ENCODE measurements around the gene ALX1. TPM values are rescaled to one million over a fixed set of nuclear protein-coding genes. Genes with fewer than 3 reads are reported as not detected.
A peak's percentile ranks its signal among the peaks of the same experiment; 100 is the strongest.

The ALX1 gene
- total and polyA plus RNA-seq, 4 experiments from 2014 or later: not detected

GRCh38 chr12:85279449-85280164, 413 bp upstream of the ALX1 start:
- peaks cover 0 to 13% (median 8%) of the 10 kb centered on the region in 8 donors for H3K9me3 Mint-ChIP-seq
- POLR2A ChIA-PET (ENCODE audit: partially characterized antibody): no interaction called here
- H3K4me3 Mint-ChIP-seq: no peak overlapping the region
- peaks cover 26 to 39% of the 10 kb centered on the region in 2 donors for H3K27me3 Mint-ChIP-seq
- H3K4me1 ChIP-seq (ENCODE audit: insufficient read depth, low read length): no peaks in the 10 kb centered on the region
- CTCF ChIA-PET (ENCODE audit: partially characterized antibody): no interaction called here
- no peak overlapping the region for H3K4me3 ChIP-seq (ENCODE audit: low read length in 2 of 2)
- H3K4me1 Mint-ChIP-seq: peaks cover 0 to 11% (median 5%) of the 10 kb centered on the region in 4 donors
- no peaks in the 10 kb centered on the region for H3K9me3 ChIP-seq (ENCODE audit: control insufficient read depth in 1 of 2, low read length in 2 of 2)
- H3K27me3 ChIP-seq (ENCODE audit: insufficient read depth, low read length): no peaks in the 10 kb centered on the region
- intact Hi-C loops (cut with micrococcal nuclease): no loop called here
- no peaks in the 10 kb centered on the region for H3K36me3 ChIP-seq (ENCODE audit: insufficient read depth, low read length)
- no peak for DNase-seq
- H3K27ac Mint-ChIP-seq: no peak overlapping the region
- H3K27ac ChIP-seq (ENCODE audit: low read depth, low read length): no peak overlapping the region
- H3K36me3 Mint-ChIP-seq: no peaks in the 10 kb centered on the region

DNA sequence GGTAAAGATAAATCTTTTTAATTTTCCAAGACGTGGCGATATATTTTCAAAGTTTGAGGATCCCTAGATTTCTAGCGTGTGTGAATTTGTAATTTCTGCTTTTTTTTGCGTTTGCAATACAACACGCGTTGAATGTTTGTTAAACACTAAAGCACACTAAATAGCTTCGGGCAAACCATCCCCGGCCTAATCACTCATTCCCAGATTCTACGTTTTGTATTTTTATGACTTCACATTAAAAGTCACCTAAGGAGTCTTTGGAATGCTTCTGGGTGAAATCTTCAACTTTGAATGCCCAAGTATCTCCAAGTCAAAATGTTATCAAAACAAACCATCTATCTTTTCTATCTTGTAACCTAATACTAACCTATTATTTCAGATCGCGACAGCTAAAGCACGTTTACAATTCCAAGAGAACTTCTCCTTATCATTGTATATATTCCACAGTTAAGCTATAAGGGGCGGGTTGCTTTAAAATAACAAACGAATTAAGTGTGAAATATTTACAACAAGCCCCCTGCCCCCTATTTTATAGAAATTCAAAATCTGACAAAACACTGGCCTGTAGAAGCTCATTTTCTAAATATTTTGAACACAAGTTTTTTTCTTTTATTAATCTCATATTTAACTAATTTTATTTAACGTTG, 1.1 kb downstream of the ALX1 start:
- peaks cover 25 to 33% of the 10 kb centered on the region in 2 donors for H3K27me3 Mint-ChIP-seq
- Histone ChIP-seq H3K4me3 (ENCODE audit: low read length in 2 of 2) (no peak overlapping the region), H3K27me3 (ENCODE audit: insufficient read depth, low read length) (no peaks in the 10 kb centered on the region), H3K4me1 (ENCODE audit: insufficient read depth, low read length) (no peaks in the 10 kb centered on the region), H3K27ac (ENCODE audit: low read depth, low read length) (no peak overlapping the region), H3K36me3 (ENCODE audit: insufficient read depth, low read length) (no peaks in the 10 kb centered on the region), H3K9me3 (ENCODE audit: control insufficient read depth in 1 of 2, low read length in 2 of 2) (no peaks in the 10 kb centered on the region)
- ChIA-PET POLR2A (ENCODE audit: partially characterized antibody) (no interaction called here), CTCF (ENCODE audit: partially characterized antibody) (interaction anchor here (1.5 kb wide), 1 partner anchor 29 kb away, joined by 4 read pairs; no protein-coding TSS in a partner anchor)
- H3K27ac Mint-ChIP-seq: no peak overlapping the region
- peaks cover 0 to 12% (median 8%) of the 10 kb centered on the region in 8 donors for H3K9me3 Mint-ChIP-seq
- intact Hi-C loops (cut with micrococcal nuclease): no loop called here
- H3K4me1 Mint-ChIP-seq: peaks cover 0 to 11% (median 5%) of the 10 kb centered on the region in 4 donors
- peak overlapping the region in 3 of 8 donors; percentile 32 to 71 (median 43) for H3K4me3 Mint-ChIP-seq
- H3K36me3 Mint-ChIP-seq: no peaks in the 10 kb centered on the region
- no peak for DNase-seq

DNA sequence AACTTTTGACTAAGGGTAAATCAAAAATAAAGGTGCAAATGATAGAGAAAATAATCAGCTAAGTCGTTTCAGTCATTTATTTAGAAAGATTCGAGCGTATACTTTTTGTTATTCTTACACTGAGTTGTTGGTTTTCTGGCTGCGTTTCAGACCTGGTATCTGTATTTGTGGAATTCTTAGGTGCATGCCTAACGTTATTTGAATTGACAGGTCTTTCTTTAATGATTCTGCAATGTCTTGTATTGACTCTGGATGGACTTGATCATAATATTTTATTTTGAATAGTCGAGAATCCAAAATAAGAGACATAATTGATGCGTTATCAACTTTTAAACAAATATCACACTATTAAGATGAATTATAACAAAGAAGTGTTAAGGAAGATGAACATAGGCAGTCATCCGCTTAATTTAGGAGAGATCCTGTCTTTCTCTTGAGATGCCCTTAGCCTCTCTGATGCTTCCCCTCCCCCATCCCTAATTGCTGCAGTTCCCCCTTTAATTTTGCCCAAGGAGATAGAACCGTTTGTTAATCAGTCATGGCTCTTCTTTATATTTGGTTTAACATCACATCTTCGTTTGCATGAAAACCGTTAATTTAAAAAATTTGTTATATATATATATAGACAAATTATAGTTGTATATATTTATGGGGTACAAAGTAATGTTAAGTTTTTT, 1.8 kb downstream of the ALX1 start:
- no peaks in the 10 kb centered on the region for H3K9me3 ChIP-seq (ENCODE audit: control insufficient read depth in 1 of 2, low read length in 2 of 2)
- Mint-ChIP-seq H3K27me3 (peaks cover 21 to 28% of the 10 kb centered on the region in 2 donors), H3K4me3 (no peak overlapping the region), H3K4me1 (peaks cover 0 to 11% (median 5%) of the 10 kb centered on the region in 4 donors), H3K27ac (no peak overlapping the region), H3K9me3 (peaks cover 0 to 12% (median 8%) of the 10 kb centered on the region in 8 donors), H3K36me3 (no peaks in the 10 kb centered on the region)
- no peak overlapping the region for H3K4me3 ChIP-seq (ENCODE audit: low read length in 2 of 2)
- no peaks in the 10 kb centered on the region for H3K36me3 ChIP-seq (ENCODE audit: insufficient read depth, low read length)
- no peaks in the 10 kb centered on the region for H3K4me1 ChIP-seq (ENCODE audit: insufficient read depth, low read length)
- DNase-seq: no peak
- CTCF ChIA-PET (ENCODE audit: partially characterized antibody): interaction anchor here (1.5 kb wide), 1 partner anchor 28 kb away, joined by 4 read pairs; no protein-coding TSS in a partner anchor
- POLR2A ChIA-PET (ENCODE audit: partially characterized antibody): no interaction called here
- no peaks in the 10 kb centered on the region for H3K27me3 ChIP-seq (ENCODE audit: insufficient read depth, low read length)
- intact Hi-C loops (cut with micrococcal nuclease): no loop called here
- no peak overlapping the region for H3K27ac ChIP-seq (ENCODE audit: low read depth, low read length)

- Histone ChIP-seq H3K4me3 (ENCODE audit: low read length in 2 of 2) (no peak overlapping the region), H3K36me3 (ENCODE audit: insufficient read depth, low read length) (no peaks in the 10 kb centered on the region), H3K9me3 (ENCODE audit: control insufficient read depth in 1 of 2, low read length in 2 of 2) (no peaks in the 10 kb centered on the region), H3K27ac (ENCODE audit: low read depth, low read length) (no peak overlapping the region), H3K4me1 (ENCODE audit: insufficient read depth, low read length) (no peaks in the 10 kb centered on the region), H3K27me3 (ENCODE audit: insufficient read depth, low read length) (no peaks in the 10 kb centered on the region)
- ChIA-PET POLR2A (ENCODE audit: partially characterized antibody) (no interaction called here), CTCF (ENCODE audit: partially characterized antibody) (no interaction called here)
- intact Hi-C loops (cut with micrococcal nuclease): no loop called here
- Mint-ChIP-seq H3K4me3 (no peak overlapping the region), H3K27me3 (peaks cover 18 to 21% of the 10 kb centered on the region in 2 donors), H3K4me1 (peaks cover 0 to 11% (median 5%) of the 10 kb centered on the region in 4 donors), H3K9me3 (peaks cover 0 to 7% (median 5%) of the 10 kb centered on the region in 8 donors), H3K27ac (no peak overlapping the region), H3K36me3 (no peaks in the 10 kb centered on the region)
- DNase-seq: no peak
These were observed 3.5 kb downstream of the ALX1 start for GRCh38 chr12:85283560-85283959.

DNA sequence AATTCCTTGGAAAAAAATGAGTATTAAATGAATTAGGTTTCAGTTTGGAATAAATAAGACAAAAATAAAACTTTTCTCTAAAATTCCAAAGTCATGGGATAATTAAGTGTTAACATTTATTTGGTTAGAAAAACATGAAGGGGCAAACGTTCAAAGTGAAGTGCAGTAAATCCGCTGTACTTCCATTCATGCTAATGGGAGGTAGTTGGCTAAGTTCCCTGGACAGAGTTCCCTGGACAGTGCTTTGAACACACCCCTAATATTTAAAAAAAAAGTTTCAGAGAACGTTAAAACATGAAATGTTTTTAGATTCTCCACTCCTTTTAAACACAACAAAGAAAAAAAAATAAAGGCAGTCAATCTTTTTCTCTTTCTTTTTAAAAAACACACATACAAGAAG, 16.3 kb downstream of the ALX1 start:
- ChIA-PET POLR2A (ENCODE audit: partially characterized antibody) (no interaction called here), CTCF (ENCODE audit: partially characterized antibody) (no interaction called here)
- H3K9me3 Mint-ChIP-seq: peaks cover 0 to 7% (median 0%) of the 10 kb centered on the region in 8 donors
- Histone ChIP-seq H3K9me3 (ENCODE audit: control insufficient read depth in 1 of 2, low read length in 2 of 2) (no peaks in the 10 kb centered on the region), H3K4me1 (ENCODE audit: insufficient read depth, low read length) (no peaks in the 10 kb centered on the region), H3K27ac (ENCODE audit: low read depth, low read length) (no peak overlapping the region), H3K27me3 (ENCODE audit: insufficient read depth, low read length) (no peaks in the 10 kb centered on the region), H3K4me3 (ENCODE audit: low read length in 2 of 2) (no peak overlapping the region), H3K36me3 (ENCODE audit: insufficient read depth, low read length) (no peaks in the 10 kb centered on the region)
- intact Hi-C loops (cut with micrococcal nuclease): no loop called here
- no peaks in the 10 kb centered on the region for H3K36me3 Mint-ChIP-seq
- H3K4me1 Mint-ChIP-seq: peaks cover 0 to 4% (median 1%) of the 10 kb centered on the region in 4 donors
- H3K27ac Mint-ChIP-seq: no peak overlapping the region
- H3K4me3 Mint-ChIP-seq: no peak overlapping the region
- DNase-seq: no peak
- H3K27me3 Mint-ChIP-seq: no peaks in the 10 kb centered on the region

GRCh38 chr12:85299053-85299452, 19.0 kb downstream of the ALX1 start:
- Mint-ChIP-seq H3K36me3 (no peaks in the 10 kb centered on the region), H3K4me1 (peaks cover 0 to 4% (median 1%) of the 10 kb centered on the region in 4 donors), H3K9me3 (peaks cover 0 to 4% (median 2%) of the 10 kb centered on the region in 8 donors), H3K27ac (no peak overlapping the region), H3K27me3 (no peaks in the 10 kb centered on the region), H3K4me3 (no peak overlapping the region)
- ChIA-PET POLR2A (ENCODE audit: partially characterized antibody) (no interaction called here), CTCF (ENCODE audit: partially characterized antibody) (no interaction called here)
- intact Hi-C loops (cut with micrococcal nuclease): no loop called here
- Histone ChIP-seq H3K27me3 (ENCODE audit: insufficient read depth, low read length) (no peaks in the 10 kb centered on the region), H3K4me3 (ENCODE audit: low read length in 2 of 2) (no peak overlapping the region), H3K4me1 (ENCODE audit: insufficient read depth, low read length) (no peaks in the 10 kb centered on the region), H3K9me3 (ENCODE audit: control insufficient read depth in 1 of 2, low read length in 2 of 2) (no peaks in the 10 kb centered on the region), H3K36me3 (ENCODE audit: insufficient read depth, low read length) (no peaks in the 10 kb centered on the region), H3K27ac (ENCODE audit: low read depth, low read length) (no peak overlapping the region)
- DNase-seq: no peak

GRCh38 chr12:85301051-85301450, 21.0 kb downstream of the ALX1 start:
- H3K27me3 ChIP-seq (ENCODE audit: insufficient read depth, low read length): no peaks in the 10 kb centered on the region
- H3K4me1 Mint-ChIP-seq: peaks cover 0 to 4% (median 1%) of the 10 kb centered on the region in 4 donors
- ChIA-PET POLR2A (ENCODE audit: partially characterized antibody) (no interaction called here), CTCF (ENCODE audit: partially characterized antibody) (no interaction called here)
- no peak overlapping the region for H3K4me3 ChIP-seq (ENCODE audit: low read length in 2 of 2)
- H3K27me3 Mint-ChIP-seq: no peaks in the 10 kb centered on the region
- H3K36me3 Mint-ChIP-seq: no peaks in the 10 kb centered on the region
- H3K4me1 ChIP-seq (ENCODE audit: insufficient read depth, low read length): no peaks in the 10 kb centered on the region
- no peak overlapping the region for H3K4me3 Mint-ChIP-seq
- no peak overlapping the region for H3K27ac Mint-ChIP-seq
- no peaks in the 10 kb centered on the region for H3K36me3 ChIP-seq (ENCODE audit: insufficient read depth, low read length)
- H3K9me3 Mint-ChIP-seq: peaks cover 0 to 4% (median 2%) of the 10 kb centered on the region in 8 donors
- intact Hi-C loops (cut with micrococcal nuclease): no loop called here
- no peak for DNase-seq
- no peak overlapping the region for H3K27ac ChIP-seq (ENCODE audit: low read depth, low read length)
- H3K9me3 ChIP-seq (ENCODE audit: control insufficient read depth in 1 of 2, low read length in 2 of 2): no peaks in the 10 kb centered on the region

Data from CD4-positive, alpha-beta memory T cell (primary cell).